Measurements from ENCODE around the gene ATP11A. TPM values are rescaled to one million over a fixed set of nuclear protein-coding genes. Genes with fewer than 3 reads are reported as not detected.

The ATP11A gene
- total and polyA plus RNA-seq, 10 of the 15 experiments (the other 5 are each of a cell fraction or from before 2014, with no cell fraction given), result 1.4 to 69.6 (median 14.4) TPM

DNA sequence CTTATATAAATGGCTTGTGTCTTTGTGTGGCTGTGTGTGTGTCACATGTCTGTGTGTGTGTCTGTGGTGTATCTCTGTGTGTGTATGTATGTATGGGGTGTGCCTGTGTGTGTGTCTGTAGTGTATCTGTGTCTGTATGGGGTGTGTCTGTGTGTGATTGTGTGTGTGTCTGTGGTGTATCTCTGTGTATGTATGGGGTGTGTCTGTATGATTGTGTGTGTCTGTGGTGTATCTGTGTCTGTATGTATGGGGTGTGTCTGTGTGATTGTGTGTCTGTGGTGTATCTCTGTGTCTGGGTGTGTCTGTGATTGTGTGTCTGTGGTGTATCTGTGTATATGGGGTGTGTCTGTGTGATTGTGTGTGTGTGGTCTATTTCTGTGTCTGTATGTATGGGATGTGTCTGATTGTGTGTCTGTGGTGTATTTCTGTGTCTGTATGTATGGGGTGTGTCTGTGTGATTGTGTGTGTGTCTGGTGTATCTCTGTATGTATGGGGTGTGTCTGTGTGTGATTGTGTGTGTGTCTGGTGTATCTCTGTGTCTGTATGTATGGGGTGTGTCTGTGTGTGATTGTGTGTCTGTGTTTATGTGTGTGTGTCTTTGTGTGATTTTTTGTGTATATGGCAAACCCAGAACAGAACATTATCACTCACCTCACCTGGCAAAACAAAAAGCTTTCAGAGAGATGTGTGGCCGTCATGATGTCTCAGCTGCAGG is 223.0 kb downstream of the ATP11A start (continued):
- TF ChIP-seq, protein P1, sequence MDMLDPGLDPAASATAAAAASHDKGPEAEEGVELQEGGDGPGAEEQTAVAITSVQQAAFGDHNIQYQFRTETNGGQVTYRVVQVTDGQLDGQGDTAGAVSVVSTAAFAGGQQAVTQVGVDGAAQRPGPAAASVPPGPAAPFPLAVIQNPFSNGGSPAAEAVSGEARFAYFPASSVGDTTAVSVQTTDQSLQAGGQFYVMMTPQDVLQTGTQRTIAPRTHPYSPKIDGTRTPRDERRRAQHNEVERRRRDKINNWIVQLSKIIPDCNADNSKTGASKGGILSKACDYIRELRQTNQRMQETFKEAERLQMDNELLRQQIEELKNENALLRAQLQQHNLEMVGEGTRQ (IDR thresholded peaks at IDR 0.05; ENCODE audit: borderline replicate concordance, low read depth, low read length), result no peak
- no peak for TF ChIP-seq POU2F2 (IDR thresholded peaks at IDR 0.05; ENCODE audit: borderline replicate concordance, low read depth, low read length)
- TF ChIP-seq BMI1 (IDR thresholded peaks at IDR 0.05; ENCODE audit: borderline replicate concordance), result no peak

DNA sequence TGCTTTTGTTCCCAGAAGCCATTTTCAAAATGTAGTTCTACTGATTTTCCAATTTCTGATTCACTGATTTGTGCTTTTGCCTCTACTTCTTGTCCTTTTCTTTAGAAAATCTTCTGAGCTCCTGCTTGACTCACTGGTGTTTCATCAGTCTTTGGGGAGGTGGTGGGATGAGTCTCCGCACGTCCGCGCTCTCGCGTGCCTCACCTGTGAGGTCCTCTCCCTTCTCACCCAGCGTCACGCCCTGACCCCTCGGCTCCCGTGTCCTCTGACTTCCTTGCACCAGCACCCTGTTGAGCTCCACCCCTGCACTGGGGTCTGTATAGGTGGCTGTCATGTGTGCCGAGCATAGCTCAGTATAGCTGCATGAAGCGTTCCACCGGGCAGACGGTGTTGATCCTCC is 226.5 kb downstream of the ATP11A start:
- 85% methylated on average over 14 of the region's 14 CpGs for WGBS (ENCODE audit: insufficient coverage, insufficient replicate concordance, low lambda C conversion rate, missing lambda C conversion rate)
- H3K4me2 ChIP-seq (ENCODE audit: control insufficient read depth, insufficient read depth), result no peak overlapping the region
- no peak overlapping the region for H3K27ac ChIP-seq (ENCODE audit: control insufficient read depth, insufficient read depth)
- H4K20me1 ChIP-seq (ENCODE audit: control insufficient read depth, insufficient read depth), result no peaks in the 10 kb centered on the region; the same call in 1 of the 2 replicates
- H3K9ac ChIP-seq (ENCODE audit: control insufficient read depth, insufficient read depth, low read length), result no peak overlapping the region
- in situ Hi-C loops (cut with MboI), result no loop called here
- ATAC-seq, result no peak
- no peaks in the 10 kb centered on the region; a peak in 1 of 4 replicates for H3K27me3 ChIP-seq (replicated peaks in 1 of 2; ENCODE audit: control insufficient read depth in 2 of 2, insufficient read depth in 2 of 2, low read length in 1 of 2)
- no peaks in the 10 kb centered on the region for H3K79me2 ChIP-seq (ENCODE audit: control insufficient read depth, insufficient read depth, low read length)
- intact Hi-C loops (cut with micrococcal nuclease; ENCODE audit: unreplicated experiment), result no loop called here
- BruUV-seq (replicated peaks), result no TSS peak
- no peaks in the 10 kb centered on the region for H3K9me3 ChIP-seq (replicated peaks; ENCODE audit: control insufficient read depth, insufficient read depth, low read length)
- H3K4me3 ChIP-seq, result no peak overlapping the region
- FAIRE-seq, result no peak
- ChIA-PET POLR2A (no interaction called here), CTCF (no interaction called here), RAD21 (ENCODE audit: unreplicated experiment) (no interaction called here), SMC1A (ENCODE audit: uncharacterized antibody, unreplicated experiment) (no interaction called here)
- no peaks in the 10 kb centered on the region for H3K36me3 ChIP-seq (ENCODE audit: control insufficient read depth in 2 of 2, insufficient read depth in 2 of 2, low read length in 1 of 2)
- H3K4me1 ChIP-seq (ENCODE audit: control insufficient read depth, insufficient read depth, low read length), result no peaks in the 10 kb centered on the region
- no peak overlapping the region for H2AFZ ChIP-seq (ENCODE audit: control insufficient read depth, low read depth, low read length)
- DNase-seq (ENCODE audit: low read depth, low spot score), result no peak
- no peak for TF ChIP-seq TCF3 (IDR thresholded peaks at IDR 0.05; ENCODE audit: borderline replicate concordance, insufficient read depth, low read depth, low read length)
- no peak for TF ChIP-seq ZNF207 (IDR thresholded peaks at IDR 0.05; ENCODE audit: borderline replicate concordance)
- TF ChIP-seq, protein P2, sequence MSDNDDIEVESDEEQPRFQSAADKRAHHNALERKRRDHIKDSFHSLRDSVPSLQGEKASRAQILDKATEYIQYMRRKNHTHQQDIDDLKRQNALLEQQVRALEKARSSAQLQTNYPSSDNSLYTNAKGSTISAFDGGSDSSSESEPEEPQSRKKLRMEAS (IDR thresholded peaks at IDR 0.05; ENCODE audit: low read depth, low read length), result no peak
- no peak for TF ChIP-seq SMARCA5 (IDR thresholded peaks at IDR 0.05)
- TF ChIP-seq SKIL (IDR thresholded peaks at IDR 0.05; ENCODE audit: low read depth, poor library complexity, severe bottlenecking), result no peak
- no peak for TF ChIP-seq STAT1 (conservative IDR thresholded peaks at IDR 0.05)
- TF ChIP-seq GATAD2B (conservative IDR thresholded peaks at IDR 0.05; ENCODE audit: low read depth), result no peak
- TF ChIP-seq SMAD5 (IDR thresholded peaks at IDR 0.05; ENCODE audit: low read depth), result no peak
- TF ChIP-seq, protein P3, sequence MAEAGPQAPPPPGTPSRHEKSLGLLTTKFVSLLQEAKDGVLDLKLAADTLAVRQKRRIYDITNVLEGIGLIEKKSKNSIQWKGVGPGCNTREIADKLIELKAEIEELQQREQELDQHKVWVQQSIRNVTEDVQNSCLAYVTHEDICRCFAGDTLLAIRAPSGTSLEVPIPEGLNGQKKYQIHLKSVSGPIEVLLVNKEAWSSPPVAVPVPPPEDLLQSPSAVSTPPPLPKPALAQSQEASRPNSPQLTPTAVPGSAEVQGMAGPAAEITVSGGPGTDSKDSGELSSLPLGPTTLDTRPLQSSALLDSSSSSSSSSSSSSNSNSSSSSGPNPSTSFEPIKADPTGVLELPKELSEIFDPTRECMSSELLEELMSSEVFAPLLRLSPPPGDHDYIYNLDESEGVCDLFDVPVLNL (IDR thresholded peaks at IDR 0.05; ENCODE audit: low read depth, low read length), result no peak
- TF ChIP-seq, protein P1 (IDR thresholded peaks at IDR 0.05; ENCODE audit: borderline replicate concordance, low read depth, low read length), result no peak
- TF ChIP-seq NFYA (IDR thresholded peaks at IDR 0.05; ENCODE audit: borderline replicate concordance, low read depth, low read length), result no peak
- TF ChIP-seq, protein P4, sequence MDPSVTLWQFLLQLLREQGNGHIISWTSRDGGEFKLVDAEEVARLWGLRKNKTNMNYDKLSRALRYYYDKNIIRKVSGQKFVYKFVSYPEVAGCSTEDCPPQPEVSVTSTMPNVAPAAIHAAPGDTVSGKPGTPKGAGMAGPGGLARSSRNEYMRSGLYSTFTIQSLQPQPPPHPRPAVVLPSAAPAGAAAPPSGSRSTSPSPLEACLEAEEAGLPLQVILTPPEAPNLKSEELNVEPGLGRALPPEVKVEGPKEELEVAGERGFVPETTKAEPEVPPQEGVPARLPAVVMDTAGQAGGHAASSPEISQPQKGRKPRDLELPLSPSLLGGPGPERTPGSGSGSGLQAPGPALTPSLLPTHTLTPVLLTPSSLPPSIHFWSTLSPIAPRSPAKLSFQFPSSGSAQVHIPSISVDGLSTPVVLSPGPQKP (IDR thresholded peaks at IDR 0.05; ENCODE audit: low read depth, low read length), result no peak
- no peak for TF ChIP-seq SUZ12 (IDR thresholded peaks at IDR 0.05; ENCODE audit: unreplicated experiment)
- TF ChIP-seq ZZZ3 (IDR thresholded peaks at IDR 0.05; ENCODE audit: control insufficient read depth, insufficient read length, low read depth), result no peak

Measured in GM12878 (cell line).